ENCODE data around the gene ANKMY1.
"Not testable (repeated sequence)": the region's sequence is repeated elsewhere in the genome, so short reads cannot be mapped to it uniquely, and the experiment has no call there.

Gene ANKMY1

DNA sequence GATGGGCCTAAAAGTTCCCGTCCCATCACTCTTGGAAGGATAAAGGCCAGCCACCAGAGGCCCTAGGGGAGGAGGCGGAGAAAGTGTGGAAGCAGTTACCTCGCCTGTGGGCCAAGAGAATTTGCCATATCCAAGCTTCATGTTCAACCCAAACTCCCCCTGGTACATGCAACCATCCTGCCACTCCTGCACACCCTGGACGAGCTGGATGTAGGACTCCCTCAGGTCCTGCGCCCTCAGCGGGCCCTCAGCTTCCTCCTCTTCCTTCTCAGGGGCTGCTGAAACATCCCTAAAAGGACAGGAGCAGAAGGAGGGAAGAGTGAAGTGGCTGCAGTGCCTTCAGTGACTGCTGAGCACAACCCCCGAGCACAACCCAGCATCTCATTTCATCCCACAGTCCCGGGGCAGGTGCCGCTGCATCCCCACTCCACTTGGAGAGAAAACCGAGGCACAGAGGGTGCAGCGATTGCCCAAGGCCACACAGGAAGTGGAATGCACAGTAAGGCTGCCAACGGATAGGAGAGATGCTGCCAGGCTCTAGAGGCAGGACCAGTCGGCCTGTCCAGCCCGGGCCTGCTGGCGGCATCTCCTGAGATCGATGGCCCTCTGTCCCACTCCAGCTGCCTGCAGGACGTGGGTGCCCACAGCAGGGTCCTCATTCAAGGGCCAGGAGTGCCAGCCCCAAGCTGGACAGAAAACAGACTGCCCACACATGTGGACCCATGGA is 2.9 kb downstream of the ANKMY1 start:
- DNase-seq (ENCODE audit: low read depth), result no peak

- no peak for DNase-seq (ENCODE audit: low read depth)
These were observed 3.8 kb downstream of the ANKMY1 start for GRCh38 chr2:240553956-240554480.

- no peak for DNase-seq (ENCODE audit: low read depth)
These were observed 6.0 kb downstream of the ANKMY1 start for GRCh38 chr2:240551811-240552210.

- no peak for DNase-seq (ENCODE audit: low read depth)
These were observed 6.5 kb downstream of the ANKMY1 start for GRCh38 chr2:240551288-240551687.

- no peak for DNase-seq (ENCODE audit: low read depth)
These were observed 17.9 kb downstream of the ANKMY1 start for GRCh38 chr2:240539906-240540305.

DNA sequence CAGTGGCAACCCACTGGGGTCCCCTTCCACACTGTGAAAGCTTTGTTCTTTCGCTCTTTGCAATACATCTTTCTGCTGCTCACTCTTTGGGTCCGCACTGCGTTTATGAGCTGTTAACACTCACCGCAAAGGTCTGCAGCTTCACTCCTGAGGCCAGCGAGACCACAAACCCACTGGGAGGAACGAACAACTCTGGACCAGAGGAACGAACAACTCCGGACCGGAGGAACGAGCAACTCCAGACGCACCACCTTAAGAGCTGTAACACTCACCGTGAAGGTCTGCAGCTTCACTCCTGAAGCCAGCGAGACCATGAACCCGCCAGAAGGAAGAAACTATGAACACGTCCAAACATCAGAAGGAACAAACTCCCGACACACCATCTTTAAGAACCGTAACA is 18.7 kb downstream of the ANKMY1 start:
- DNase-seq (ENCODE audit: low read depth), result not testable (repeated sequence)

- no peak for DNase-seq (ENCODE audit: low read depth)
These were observed 19.6 kb downstream of the ANKMY1 start for GRCh38 chr2:240538031-240538780.

GRCh38 chr2:240532031-240532775 is 25.6 kb downstream of the ANKMY1 start:
- no peak for DNase-seq (ENCODE audit: low read depth)

DNA sequence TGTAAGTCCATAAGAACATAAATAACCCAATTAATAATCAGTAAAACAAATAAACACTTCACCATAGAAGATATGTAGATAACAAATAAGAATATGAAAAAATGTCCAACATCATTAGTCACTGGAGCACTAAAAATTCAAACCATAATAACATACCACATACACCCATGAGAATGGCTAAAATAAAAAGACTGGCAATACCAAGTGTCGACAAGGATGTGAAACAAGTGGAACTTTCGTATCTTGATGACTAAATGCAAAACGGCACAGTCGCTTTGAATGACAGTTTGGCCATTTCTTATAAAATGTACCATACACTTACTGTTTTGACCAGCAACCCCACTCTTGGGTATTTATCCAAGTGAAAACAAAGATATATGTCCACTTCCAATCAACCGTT is 26.8 kb downstream of the ANKMY1 start:
- no peak for DNase-seq (ENCODE audit: low read depth)

- DNase-seq (ENCODE audit: low read depth), result no peak
These were observed 27.6 kb downstream of the ANKMY1 start for GRCh38 chr2:240530181-240530580.

GRCh38 chr2:240529344-240529999 is 28.3 kb downstream of the ANKMY1 start:
- DNase-seq (ENCODE audit: low read depth), result no peak

DNA sequence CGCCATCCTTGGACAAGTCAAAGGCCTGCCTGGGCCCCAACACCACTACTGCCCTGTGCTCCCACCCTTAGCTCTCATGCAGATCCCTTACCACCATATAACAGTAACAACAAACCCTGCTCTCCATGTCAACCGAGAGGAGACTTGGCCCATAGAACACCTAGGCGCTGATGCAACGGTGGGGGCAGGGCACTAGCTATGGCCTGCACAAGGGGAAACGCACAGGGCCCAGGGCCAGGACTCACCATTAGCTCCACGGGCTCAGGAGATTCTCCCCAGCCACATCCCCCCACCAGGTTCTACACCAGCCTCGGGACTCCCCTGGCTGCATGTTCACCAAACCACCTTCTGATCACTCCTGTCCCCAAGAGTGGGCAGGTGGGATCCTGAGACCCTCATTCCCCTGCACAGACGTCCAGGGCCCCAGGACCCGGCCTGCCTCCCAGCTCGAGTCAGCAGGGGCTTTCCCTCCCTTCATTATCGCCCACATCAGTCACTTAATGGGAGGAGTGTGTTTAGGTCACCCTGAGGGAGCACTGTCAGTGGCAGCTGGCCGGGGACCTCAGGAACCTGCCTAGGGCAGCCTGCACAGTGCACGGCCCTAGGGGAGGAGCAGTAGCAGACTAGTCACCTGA is 29.3 kb downstream of the ANKMY1 start:
- no peak for DNase-seq (ENCODE audit: low read depth)

- no peak for DNase-seq (ENCODE audit: low read depth)
These were observed 30.5 kb downstream of the ANKMY1 start for GRCh38 chr2:240527153-240527750.

DNA sequence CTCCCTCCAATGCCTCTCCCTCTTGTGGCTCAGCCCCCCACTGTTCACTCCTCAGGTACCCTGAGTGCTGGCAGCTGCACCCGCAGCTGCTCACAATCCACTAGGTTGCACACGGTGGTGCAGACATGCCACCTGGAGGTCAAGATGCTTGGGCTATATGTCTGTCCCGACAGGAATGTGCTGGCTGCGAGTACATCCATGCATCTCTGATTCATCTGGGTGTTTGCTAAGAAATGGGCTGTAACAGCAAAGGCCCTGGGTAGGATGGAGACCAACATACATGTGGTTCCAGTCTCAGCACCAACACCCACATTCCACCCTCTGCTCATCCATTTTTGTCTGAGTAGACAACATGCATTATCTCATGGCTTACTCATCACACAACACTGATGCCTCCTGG is 31.3 kb downstream of the ANKMY1 start:
- DNase-seq (ENCODE audit: low read depth), result no peak

DNA sequence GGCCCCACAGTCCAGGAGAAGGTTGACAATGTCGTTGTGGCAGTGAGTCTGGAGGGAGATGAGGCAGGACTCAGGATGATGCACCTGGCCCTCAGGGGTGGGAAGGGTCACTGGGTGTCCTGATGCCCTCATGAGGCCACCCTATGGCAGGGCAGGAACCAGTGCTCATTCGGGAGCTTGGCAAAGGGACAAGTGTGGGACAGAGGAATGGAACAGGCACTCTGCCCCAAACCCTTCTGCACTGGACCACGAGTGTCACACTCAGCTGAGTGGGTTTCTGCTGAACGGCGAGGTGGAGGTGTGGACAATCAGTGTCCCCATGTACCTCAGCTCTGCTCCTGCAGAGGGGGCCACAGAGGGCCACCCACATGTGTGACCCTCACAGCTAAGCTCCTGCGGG is 32.0 kb downstream of the ANKMY1 start:
- no peak for DNase-seq (ENCODE audit: low read depth)

GRCh38 chr2:240524963-240525718 is 32.6 kb downstream of the ANKMY1 start:
- DNase-seq (ENCODE audit: low read depth), result no peak

DNA sequence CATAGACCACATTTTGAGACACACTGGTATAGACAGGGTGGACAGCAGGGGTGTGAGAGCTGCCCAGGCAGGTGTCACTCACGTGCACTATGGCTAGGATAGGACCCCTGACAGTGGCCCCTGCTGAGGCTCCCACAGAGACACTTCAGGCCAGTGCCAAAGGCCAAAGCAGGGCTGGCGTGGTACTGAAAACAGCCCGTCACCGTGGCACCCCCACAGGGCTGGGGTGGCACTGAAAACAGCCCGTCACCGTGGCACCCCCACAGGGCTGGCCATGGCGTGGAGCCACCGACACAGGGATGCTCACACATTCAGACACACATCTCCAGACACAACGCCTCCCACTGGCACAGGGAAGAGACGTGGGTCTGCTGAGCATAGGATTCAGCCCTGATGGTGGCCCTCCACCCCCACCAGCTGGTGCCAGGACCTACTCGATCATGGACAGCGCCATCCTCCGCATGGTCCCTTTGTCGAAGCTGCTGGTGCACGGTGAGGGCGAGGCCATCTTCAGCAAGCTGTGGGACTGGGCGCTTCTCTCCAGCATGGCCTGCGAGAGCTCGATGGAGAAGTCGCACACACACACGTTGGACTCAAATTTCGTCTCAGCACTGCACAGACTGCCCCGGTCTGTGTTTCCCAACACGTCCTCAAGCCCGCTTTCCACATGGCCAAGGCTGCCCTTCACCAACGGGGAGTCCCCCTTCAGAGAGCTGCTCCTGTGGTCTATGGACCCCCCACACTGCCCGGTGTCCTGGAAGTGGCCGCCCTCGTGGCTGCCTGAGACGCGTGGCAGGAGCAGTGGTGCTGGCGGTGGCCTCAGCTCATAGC is 34.1 kb downstream of the ANKMY1 start:
- DNase-seq (ENCODE audit: low read depth), result no peak

GRCh38 chr2:240522406-240522805 is 35.4 kb downstream of the ANKMY1 start:
- no peak for DNase-seq (ENCODE audit: low read depth)

DNA sequence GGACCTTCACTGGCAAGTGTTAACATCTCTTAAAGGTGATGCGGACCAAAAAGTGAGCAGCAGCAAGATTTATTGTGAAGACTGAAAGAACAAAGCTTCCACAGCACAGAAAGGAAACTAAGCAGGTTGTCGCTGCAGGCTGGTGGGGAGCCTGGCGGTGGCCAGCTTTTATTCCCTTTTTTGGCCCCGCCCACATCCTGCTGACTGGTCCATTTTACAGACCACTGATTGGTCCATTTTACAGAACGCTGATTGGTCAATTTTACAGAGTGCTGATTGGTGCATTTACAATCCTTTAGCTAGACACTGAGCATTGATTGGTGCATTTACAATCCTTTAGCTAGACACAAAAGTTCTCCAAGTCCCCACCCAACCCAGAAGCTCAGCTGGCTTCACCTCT is 35.9 kb downstream of the ANKMY1 start:
- DNase-seq (ENCODE audit: low read depth), result not testable (repeated sequence)

DNA sequence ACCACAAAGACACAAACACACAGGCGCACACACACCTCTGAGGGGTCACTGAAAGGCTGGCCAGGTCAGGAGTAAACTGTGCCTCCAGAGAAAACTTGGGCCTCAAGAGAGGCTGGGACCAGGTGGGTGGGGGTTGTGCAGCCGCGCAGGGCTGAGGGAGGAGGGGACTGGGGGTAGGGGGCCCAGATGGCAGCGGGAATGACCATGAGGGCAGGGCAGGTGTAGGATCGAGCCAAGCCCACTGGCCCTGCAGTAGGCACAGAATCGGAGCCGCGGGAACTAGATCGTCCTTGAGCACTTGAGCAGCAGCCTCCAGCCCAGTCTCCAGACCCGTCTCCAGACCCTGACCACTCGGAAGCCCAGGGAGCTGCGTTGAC is 36.8 kb downstream of the ANKMY1 start:
- no peak for DNase-seq (ENCODE audit: low read depth)
